ENCODE results near the gene FAM3C. TPM values are rescaled to one million over a fixed set of nuclear protein-coding genes. Genes with fewer than 3 reads are reported as not detected.
"Not testable (repeated sequence)": the region's sequence is repeated elsewhere in the genome, so short reads cannot be mapped to it uniquely, and the experiment has no call there.

Gene FAM3C
- total RNA-seq, 5 donors from 2014 or later (not counting 1 experiment from before 2014, with no cell fraction given), result 8.8 to 21.8 (median 14.9) TPM

DNA sequence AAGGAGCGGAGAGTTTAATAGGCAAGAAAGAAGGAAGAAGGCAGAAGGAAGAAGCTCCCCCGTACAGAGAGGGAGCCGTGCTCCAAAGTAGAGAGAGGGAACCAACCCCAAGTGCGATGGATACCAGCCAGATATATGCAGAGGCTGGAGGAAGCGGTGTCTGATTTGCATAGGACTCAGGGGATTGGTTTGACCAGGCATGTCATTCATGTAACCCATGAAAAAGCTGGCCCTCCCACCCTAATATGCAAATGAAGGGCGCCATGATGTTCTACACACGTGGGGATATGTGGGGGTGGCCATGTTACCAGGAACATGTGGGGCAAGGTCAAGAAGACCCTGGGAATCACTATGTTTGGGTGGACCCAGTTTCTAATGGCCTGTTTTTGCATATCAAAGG, 40.6 kb upstream of the FAM3C start:
- Mint-ChIP-seq H3K4me1 (peaks cover 29 to 46% (median 37%) of the 10 kb centered on the region in 3 donors), H3K4me3 (no peak overlapping the region), H3K27ac (no peak overlapping the region), H3K27me3 (no peaks in the 10 kb centered on the region), H3K9me3 (peaks cover 0 to 5% (median 5%) of the 10 kb centered on the region in 3 donors), H3K36me3 (peaks cover 10% of the 10 kb centered on the region)
- ChIA-PET CTCF (no interaction called here), POLR2A (no interaction called here)
- Histone ChIP-seq H3K4me1 (ENCODE audit: control insufficient read depth in 1 of 2, extremely low read depth in 1 of 2, insufficient read depth in 2 of 2, low read length in 2 of 2) (peaks cover 9 to 17% of the 10 kb centered on the region in 2 experiments), H3K4me3 (ENCODE audit: control insufficient read depth in 1 of 2, extremely low read depth in 1 of 2, low read length in 1 of 2) (no peak overlapping the region), H3K9me3 (no peaks in the 10 kb centered on the region), H3K36me3 (ENCODE audit: control insufficient read depth in 2 of 2, extremely low read depth in 1 of 2, insufficient read depth in 1 of 2, low read length in 1 of 2) (no peaks in the 10 kb centered on the region), H3K27ac (ENCODE audit: low read length) (no peak overlapping the region), H3K27me3 (replicated peaks in 1 of 2; ENCODE audit: control insufficient read depth in 2 of 2, extremely low read depth in 1 of 2, insufficient read depth in 2 of 2, low read length in 1 of 2) (no peaks in the 10 kb centered on the region)
- no peak for DNase-seq
- ATAC-seq (replicated peaks in 1 of 4), result no peak
- 100% methylated on average over 2 of the region's 7 CpGs for WGBS (ENCODE audit: insufficient coverage)

DNA sequence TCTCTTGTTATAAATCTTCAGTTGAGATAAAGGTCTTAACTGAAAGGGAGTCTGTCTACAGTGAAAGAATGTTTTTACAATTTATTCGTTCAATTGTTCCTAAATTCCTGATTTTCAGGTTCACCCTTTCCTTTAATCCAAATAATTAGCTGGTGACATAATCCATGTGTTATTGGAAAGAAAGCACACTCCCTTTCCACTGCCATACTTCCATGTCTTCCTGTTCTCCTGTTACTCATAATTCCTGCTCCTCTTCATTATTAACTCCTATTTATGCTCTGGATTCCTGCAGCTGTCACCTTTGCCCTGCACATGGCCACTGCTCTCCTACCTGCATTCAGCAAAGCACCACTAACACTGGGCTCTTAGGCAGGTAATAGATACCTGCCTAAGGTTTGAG, 40.0 kb upstream of the FAM3C start:
- ChIA-PET CTCF (no interaction called here), POLR2A (no interaction called here)
- H3K9me3 ChIP-seq, result no peaks in the 10 kb centered on the region
- H3K27ac ChIP-seq (ENCODE audit: low read length), result no peak overlapping the region
- no peak for ATAC-seq (replicated peaks in 1 of 4)
- Mint-ChIP-seq H3K9me3 (peaks cover 0 to 5% (median under 1%) of the 10 kb centered on the region in 3 donors), H3K36me3 (peaks cover 6% of the 10 kb centered on the region), H3K4me3 (no peak overlapping the region), H3K4me1 (peaks cover 24 to 41% (median 31%) of the 10 kb centered on the region in 3 donors), H3K27me3 (no peaks in the 10 kb centered on the region), H3K27ac (no peak overlapping the region)
- no peaks in the 10 kb centered on the region for H3K27me3 ChIP-seq (replicated peaks in 1 of 2; ENCODE audit: control insufficient read depth in 2 of 2, extremely low read depth in 1 of 2, insufficient read depth in 2 of 2, low read length in 1 of 2)
- H3K36me3 ChIP-seq (ENCODE audit: control insufficient read depth in 2 of 2, extremely low read depth in 1 of 2, insufficient read depth in 1 of 2, low read length in 1 of 2), result no peaks in the 10 kb centered on the region
- WGBS (ENCODE audit: insufficient coverage), result no CpG with 5 or more reads among the region's 1 CpG
- H3K4me3 ChIP-seq (ENCODE audit: control insufficient read depth in 1 of 2, extremely low read depth in 1 of 2, low read length in 1 of 2), result no peak overlapping the region
- peaks cover 9 to 17% of the 10 kb centered on the region in 2 experiments for H3K4me1 ChIP-seq (ENCODE audit: control insufficient read depth in 1 of 2, extremely low read depth in 1 of 2, insufficient read depth in 2 of 2, low read length in 2 of 2)
- DNase-seq, result no peak

DNA sequence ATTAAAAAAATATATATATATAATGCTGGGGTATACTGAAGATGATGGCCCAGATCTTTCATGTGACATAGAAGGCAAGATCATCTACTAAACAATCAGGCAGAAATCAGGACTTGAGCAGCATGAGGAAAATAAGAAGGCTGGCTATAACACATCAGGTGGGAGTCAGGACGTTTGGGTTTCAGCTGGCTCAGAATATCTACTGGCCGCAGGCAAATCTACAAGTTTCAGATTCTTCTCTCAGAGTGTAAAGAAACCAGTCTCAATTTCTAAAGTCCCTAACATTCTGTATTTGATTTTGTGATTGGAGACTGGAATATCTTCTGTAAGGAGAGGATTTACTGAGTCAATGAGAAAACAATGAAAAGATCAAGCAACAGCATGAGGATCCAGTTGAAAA, 37.7 kb upstream of the FAM3C start:
- H3K27me3 Mint-ChIP-seq, result peaks cover 0 to 1% of the 10 kb centered on the region in 2 donors
- no peak for ATAC-seq (replicated peaks in 1 of 4)
- ChIA-PET POLR2A (no interaction called here), CTCF (no interaction called here)
- H3K27ac Mint-ChIP-seq, result no peak overlapping the region
- Histone ChIP-seq H3K27me3 (replicated peaks in 1 of 2; ENCODE audit: control insufficient read depth in 2 of 2, extremely low read depth in 1 of 2, insufficient read depth in 2 of 2, low read length in 1 of 2) (no peaks in the 10 kb centered on the region), H3K27ac (ENCODE audit: low read length) (no peak overlapping the region), H3K4me3 (ENCODE audit: control insufficient read depth in 1 of 2, extremely low read depth in 1 of 2, low read length in 1 of 2) (no peak overlapping the region), H3K9me3 (no peaks in the 10 kb centered on the region), H3K4me1 (ENCODE audit: control insufficient read depth in 1 of 2, extremely low read depth in 1 of 2, insufficient read depth in 2 of 2, low read length in 2 of 2) (peaks cover 9 to 11% of the 10 kb centered on the region in 2 experiments), H3K36me3 (ENCODE audit: control insufficient read depth in 2 of 2, extremely low read depth in 1 of 2, insufficient read depth in 1 of 2, low read length in 1 of 2) (no peaks in the 10 kb centered on the region)
- no peak for DNase-seq
- no peaks in the 10 kb centered on the region for H3K9me3 Mint-ChIP-seq
- WGBS (ENCODE audit: insufficient coverage), result 60% methylated on average over 1 of the region's 2 CpGs
- no peak overlapping the region for H3K4me3 Mint-ChIP-seq
- H3K36me3 Mint-ChIP-seq, result no peaks in the 10 kb centered on the region
- H3K4me1 Mint-ChIP-seq, result peaks cover 16 to 22% (median 18%) of the 10 kb centered on the region in 3 donors

DNA sequence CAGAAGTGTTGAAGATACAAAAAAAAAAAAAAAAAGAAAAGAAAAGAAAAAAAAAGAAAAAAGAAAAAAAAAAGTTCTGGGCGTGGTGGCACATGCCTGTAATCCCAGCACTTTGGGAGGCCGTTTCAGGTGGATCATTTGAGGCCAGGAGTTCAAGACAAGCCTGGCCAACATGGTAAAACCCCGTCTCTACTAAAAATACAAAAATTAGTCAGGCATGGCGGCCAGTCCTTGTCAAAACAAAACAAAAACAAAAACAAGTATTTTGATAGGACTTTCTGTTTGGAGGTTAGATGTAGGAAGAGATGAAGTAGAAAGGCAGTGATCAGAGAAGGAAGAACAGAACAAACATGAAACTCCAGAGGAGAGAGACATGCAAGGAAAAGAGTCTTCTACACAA, 36.4 kb upstream of the FAM3C start:
- POLR2A ChIA-PET, result interaction anchor here in 1 of 2 donors (0.5 kb wide), 1 partner anchor 9 kb away, joined by 5 read pairs; no protein-coding TSS in a partner anchor
- not testable (repeated sequence) for H3K4me3 ChIP-seq (ENCODE audit: control insufficient read depth in 1 of 2, extremely low read depth in 1 of 2, low read length in 1 of 2); H3K4me1 Mint-ChIP-seq; H3K9me3 Mint-ChIP-seq; H3K4me1 ChIP-seq (ENCODE audit: control insufficient read depth in 1 of 2, extremely low read depth in 1 of 2, insufficient read depth in 2 of 2, low read length in 2 of 2); H3K9me3 ChIP-seq; H3K27ac ChIP-seq (ENCODE audit: low read length); H3K27me3 ChIP-seq (replicated peaks in 1 of 2; ENCODE audit: control insufficient read depth in 2 of 2, extremely low read depth in 1 of 2, insufficient read depth in 2 of 2, low read length in 1 of 2); H3K27ac Mint-ChIP-seq; ATAC-seq (replicated peaks in 1 of 4); H3K4me3 Mint-ChIP-seq; H3K36me3 Mint-ChIP-seq; H3K36me3 ChIP-seq (ENCODE audit: control insufficient read depth in 2 of 2, extremely low read depth in 1 of 2, insufficient read depth in 1 of 2, low read length in 1 of 2); DNase-seq; H3K27me3 Mint-ChIP-seq
- CTCF ChIA-PET, result interaction anchor here in 1 of 2 donors (0.6 kb wide), 2 partner anchors 10 to 113 kb away, joined by 4 read pairs; no protein-coding TSS in a partner anchor
- whole genome bisulfite sequencing (ENCODE audit: insufficient coverage), result no CpG with 5 or more reads among the region's 4 CpGs

DNA sequence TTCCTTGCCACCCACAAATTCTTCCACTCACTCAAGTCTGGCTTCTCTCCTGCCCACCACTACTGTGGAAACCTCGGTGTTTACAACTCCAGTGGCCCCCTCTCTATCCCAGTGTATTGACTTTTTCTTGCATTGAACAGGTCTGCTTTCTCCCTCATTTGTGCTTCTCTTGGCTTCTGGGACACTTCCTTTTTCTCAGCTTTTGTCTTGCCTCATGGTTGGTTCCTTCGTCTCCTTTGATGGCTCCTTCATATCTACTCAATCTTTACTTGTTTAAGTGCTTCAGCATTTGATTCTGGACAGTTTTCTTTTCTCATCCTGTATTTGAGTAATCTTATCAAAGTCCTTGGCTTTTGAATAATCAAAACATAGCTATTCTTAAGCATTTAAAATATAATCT, 35.9 kb upstream of the FAM3C start:
- WGBS (ENCODE audit: insufficient coverage), result 80% methylated on average over 2 of the region's 2 CpGs
- no peaks in the 10 kb centered on the region for H3K4me1 ChIP-seq (ENCODE audit: control insufficient read depth in 1 of 2, extremely low read depth in 1 of 2, insufficient read depth in 2 of 2, low read length in 2 of 2)
- no peak overlapping the region for H3K27ac ChIP-seq (ENCODE audit: low read length)
- no peaks in the 10 kb centered on the region for H3K36me3 ChIP-seq (ENCODE audit: control insufficient read depth in 2 of 2, extremely low read depth in 1 of 2, insufficient read depth in 1 of 2, low read length in 1 of 2)
- DNase-seq, result no peak
- ATAC-seq (replicated peaks in 1 of 4), result no peak
- ChIA-PET CTCF (interaction anchor here in 1 of 2 donors (0.6 kb wide), 2 partner anchors 9 to 113 kb away, joined by 4 read pairs; no protein-coding TSS in a partner anchor), POLR2A (interaction anchor here in 1 of 2 donors (0.5 kb wide), 1 partner anchor 9 kb away, joined by 5 read pairs; no protein-coding TSS in a partner anchor)
- H3K4me3 ChIP-seq (ENCODE audit: control insufficient read depth in 1 of 2, extremely low read depth in 1 of 2, low read length in 1 of 2), result no peak overlapping the region
- Mint-ChIP-seq H3K4me1 (peaks cover 0 to 6% (median 6%) of the 10 kb centered on the region in 3 donors), H3K36me3 (no peaks in the 10 kb centered on the region), H3K9me3 (no peaks in the 10 kb centered on the region), H3K27me3 (peaks cover 0 to 1% of the 10 kb centered on the region in 2 donors), H3K4me3 (no peak overlapping the region), H3K27ac (no peak overlapping the region)
- H3K9me3 ChIP-seq, result no peaks in the 10 kb centered on the region
- H3K27me3 ChIP-seq (replicated peaks in 1 of 2; ENCODE audit: control insufficient read depth in 2 of 2, extremely low read depth in 1 of 2, insufficient read depth in 2 of 2, low read length in 1 of 2), result no peaks in the 10 kb centered on the region

DNA sequence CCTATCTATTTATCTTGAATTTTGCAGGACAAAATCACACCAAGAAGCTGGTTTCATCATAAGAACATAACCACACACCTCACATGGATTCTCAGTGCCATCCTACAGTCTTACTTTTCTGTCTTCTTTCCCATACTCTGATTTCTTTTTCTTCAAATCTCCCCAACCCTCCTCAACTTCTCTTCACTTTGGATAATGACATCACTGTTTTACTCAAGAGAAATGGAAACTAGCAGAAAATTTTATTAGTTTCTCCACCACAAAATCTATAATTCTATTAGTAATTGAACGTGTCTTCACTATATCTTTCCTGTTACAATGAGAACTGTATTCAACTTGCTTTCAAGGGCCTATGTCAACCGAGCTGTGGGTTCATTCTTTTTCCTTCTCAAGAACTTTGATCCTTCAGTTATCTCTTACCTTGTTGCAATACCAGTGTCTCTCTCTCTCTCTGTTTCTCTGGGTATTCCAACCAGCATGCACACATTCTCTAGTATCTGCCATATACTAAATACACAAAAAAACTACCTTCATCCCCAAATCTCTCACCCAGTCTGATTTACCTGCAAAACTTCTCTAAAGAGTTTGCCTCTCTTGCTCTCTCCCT, 35.4 kb upstream of the FAM3C start:
- no peaks in the 10 kb centered on the region for H3K27me3 ChIP-seq (replicated peaks in 1 of 2; ENCODE audit: control insufficient read depth in 2 of 2, extremely low read depth in 1 of 2, insufficient read depth in 2 of 2, low read length in 1 of 2)
- Mint-ChIP-seq H3K9me3 (no peaks in the 10 kb centered on the region), H3K4me1 (peaks cover 0 to 6% (median 5%) of the 10 kb centered on the region in 3 donors), H3K27ac (no peak overlapping the region), H3K27me3 (peaks cover 0 to 2% of the 10 kb centered on the region in 2 donors), H3K36me3 (no peaks in the 10 kb centered on the region), H3K4me3 (no peak overlapping the region)
- POLR2A ChIA-PET, result no interaction called here
- no peaks in the 10 kb centered on the region for H3K9me3 ChIP-seq
- WGBS (ENCODE audit: insufficient coverage), result 80% methylated on average over 1 of the region's 2 CpGs
- CTCF ChIA-PET, result interaction anchor here in 1 of 2 donors (0.6 to 1.0 kb wide), 3 partner anchors 9 to 114 kb away, joined by 3 to 4 read pairs (median 4); no protein-coding TSS in a partner anchor
- H3K36me3 ChIP-seq (ENCODE audit: control insufficient read depth in 2 of 2, extremely low read depth in 1 of 2, insufficient read depth in 1 of 2, low read length in 1 of 2), result no peaks in the 10 kb centered on the region
- ATAC-seq (replicated peaks in 1 of 4) (no peak), DNase-seq (no peak)
- H3K4me3 ChIP-seq (ENCODE audit: control insufficient read depth in 1 of 2, extremely low read depth in 1 of 2, low read length in 1 of 2), result no peak overlapping the region
- no peaks in the 10 kb centered on the region for H3K4me1 ChIP-seq (ENCODE audit: control insufficient read depth in 1 of 2, extremely low read depth in 1 of 2, insufficient read depth in 2 of 2, low read length in 2 of 2)
- H3K27ac ChIP-seq (ENCODE audit: low read length), result no peak overlapping the region

Data from T-cell (primary cell).